IMR-90 (cell line): Measurements from ENCODE around the gene ZNF609. TPM values are rescaled to one million over a fixed set of nuclear protein-coding genes. Genes with fewer than 3 reads are reported as not detected.

Experiments used
- ATAC-seq: fragments of 200-7000 bp; cut with Tn5 transposase; 2 replicates; pipeline ENCODE4 v1.9.1; 2020; ENCODE audit warnings: low read depth, mild to moderate bottlenecking, moderate library complexity
- BruUV-seq: library from RNA; stranded (reverse); fragments of 400-500 nt; replicated peaks from 2 replicates; lab custom pipeline; 2021; lab: Mats Ljungman, UMichigan
- CTCF ChIA-PET: fragments of 300-600 bp; formaldehyde crosslinking; extraction: SDS; loops from one replicate; lab custom pipeline; 2021; ENCODE audit warnings: antibody characterized with exemption; lab: Yijun Ruan, JAX
- POLR2A ChIA-PET: fragments of 300-600 bp; sonication (Branson Sonifier 250); formaldehyde crosslinking; loops from one replicate; lab custom pipeline; 2022; ENCODE audit warnings: antibody characterized with exemption; ENCODE audit not compliant: unreplicated experiment; lab: Charles Lee
- DNase-seq: peaks from one replicate; pipeline ENCODE4 v3.0.0; 2013
- H2AFZ ChIP-seq: replicated peaks from 2 replicates; pipeline ENCODE3; 2013; ENCODE audit warnings: low read length, mild to moderate bottlenecking; ENCODE audit not compliant: poor library complexity
- H2AK5ac ChIP-seq: 2 replicates; pipeline ENCODE4 v1.6.1; 2013; ENCODE audit warnings: low read depth, low read length, inconsistent platforms
- H2AK9ac ChIP-seq: replicated peaks from 2 replicates; pipeline ENCODE3; 2013; ENCODE audit warnings: mild to moderate bottlenecking, low read depth, low read length, moderate library complexity; ENCODE audit not compliant: poor library complexity
- H2BK120ac ChIP-seq: 2 replicates; pipeline ENCODE4 v1.6.1; 2013; ENCODE audit warnings: low read depth, low read length, inconsistent platforms
- H2BK15ac ChIP-seq: 3 replicates; pipeline ENCODE4 v1.6.1; 2013; ENCODE audit warnings: low read depth, low read length, inconsistent platforms
- H2BK20ac ChIP-seq: 2 replicates; pipeline ENCODE4 v1.6.1; 2013; ENCODE audit warnings: low read depth, mild to moderate bottlenecking, inconsistent platforms, low read length, moderate library complexity
- H2BK5ac ChIP-seq: 2 replicates; pipeline ENCODE4 v1.6.1; 2013; ENCODE audit warnings: mild to moderate bottlenecking, low read depth, low read length, inconsistent platforms; ENCODE audit not compliant: poor library complexity, severe bottlenecking
- H3K14ac ChIP-seq: replicated peaks from 2 replicates; pipeline ENCODE4 v1.6.1; 2013; ENCODE audit warnings: low read depth, low read length, inconsistent platforms
- H3K18ac ChIP-seq: 2 replicates; pipeline ENCODE4 v1.6.1; 2013; ENCODE audit warnings: low read depth, low read length, control low read depth
- H3K23ac ChIP-seq: 2 replicates; pipeline ENCODE4 v1.6.1; 2013; ENCODE audit warnings: low read depth, low read length, inconsistent platforms
- H3K27ac ChIP-seq: 2 replicates; pipeline ENCODE4 v1.5.1; 2013; ENCODE audit warnings: mild to moderate bottlenecking, control low read depth, low read length; ENCODE audit not compliant: insufficient read depth
- H3K27me3 ChIP-seq: 2 replicates; pipeline ENCODE4 v1.6.1; 2013; ENCODE audit warnings: low read length; ENCODE audit not compliant: control insufficient read depth, insufficient read depth
- H3K36me3 ChIP-seq: 2 replicates; pipeline ENCODE4 v1.6.1; 2013; ENCODE audit warnings: low read length, mixed read lengths; ENCODE audit not compliant: control insufficient read depth, insufficient read depth
- H3K4ac ChIP-seq: 2 replicates; pipeline ENCODE4 v1.6.1; 2013; ENCODE audit warnings: low read depth, low read length, inconsistent platforms
- H3K4me1 ChIP-seq: 2 replicates; pipeline ENCODE4 v1.6.1; 2013; ENCODE audit warnings: low read length, mixed read lengths; ENCODE audit not compliant: control insufficient read depth, insufficient read depth
- H3K4me2 ChIP-seq: 2 replicates; pipeline ENCODE4 v1.6.1; 2013; ENCODE audit warnings: low read depth, mild to moderate bottlenecking, control low read depth, low read length, moderate library complexity
- H3K4me3 ChIP-seq: 2 replicates; pipeline ENCODE4 v1.5.1; 2013; ENCODE audit warnings: low read depth, mild to moderate bottlenecking, control low read depth, low read length, moderate library complexity; ENCODE audit not compliant: insufficient read depth
- H3K56ac ChIP-seq: 2 replicates; pipeline ENCODE4 v1.6.1; 2013; ENCODE audit warnings: low read length, inconsistent platforms; ENCODE audit not compliant: insufficient read depth; ENCODE audit errors: extremely low read depth
- H3K79me1 ChIP-seq, 2 experiments: 2 replicates each; pipeline ENCODE4 v1.6.1; 2013; ENCODE audit warnings: low read length in 2 of 2, inconsistent platforms in 1 of 2, low read depth in 1 of 2
- H3K9ac ChIP-seq: 2 replicates; pipeline ENCODE4 v1.6.1; 2013; ENCODE audit warnings: low read depth, low read length, control low read depth
- H3K9me1 ChIP-seq: 2 replicates; pipeline ENCODE4 v1.6.1; 2013; ENCODE audit warnings: low read length, inconsistent platforms; ENCODE audit not compliant: insufficient read depth
- H3K9me3 ChIP-seq: 2 replicates; pipeline ENCODE4 v1.6.1; 2013; ENCODE audit warnings: low read length; ENCODE audit not compliant: control insufficient read depth, insufficient read depth
- H4K20me1 ChIP-seq: 2 replicates; pipeline ENCODE4 v1.6.1; 2013; ENCODE audit warnings: low read length, inconsistent platforms; ENCODE audit not compliant: insufficient read depth
- H4K5ac ChIP-seq: 2 replicates; pipeline ENCODE4 v1.6.1; 2013; ENCODE audit warnings: mild to moderate bottlenecking, low read depth, low read length, control low read depth
- H4K8ac ChIP-seq, 2 experiments: 2 replicates each; pipeline ENCODE4 v1.6.1; 2013; ENCODE audit warnings: low read depth in 2 of 2, low read length in 2 of 2, control low read depth in 1 of 2, inconsistent platforms in 1 of 2
- H4K91ac ChIP-seq: 2 replicates; pipeline ENCODE4 v1.6.1; 2013; ENCODE audit warnings: low read depth, low read length, inconsistent platforms; ENCODE audit not compliant: insufficient read depth
- MAFK ChIP-seq: IDR thresholded peaks from 2 replicates; pipeline ENCODE4 v1.6.1; 2012; ENCODE audit warnings: low read depth, low read length, improper control_type of control experiment
- NFE2L2 ChIP-seq: fragments of 150-350 bp; IDR thresholded peaks from 2 replicates; pipeline ENCODE4 v1.6.1; 2016; ENCODE audit warnings: low read depth, mild to moderate bottlenecking, low read length
- RCOR1 ChIP-seq: IDR thresholded peaks from 2 replicates; pipeline ENCODE4 v1.6.1; 2012; ENCODE audit warnings: mild to moderate bottlenecking, low read length, improper control_type of control experiment; ENCODE audit not compliant: insufficient replicate concordance
- WGBS, 2 experiments: methylation state at CpG; one replicate each; pipeline versions ENCODE4 v1.1.5 to v1.1.7; 2013; ENCODE audit warnings: missing lambda C conversion rate in 2 of 2; ENCODE audit not compliant: insufficient read length in 1 of 2; ENCODE audit errors: extremely low coverage in 2 of 2; 5-methylcytosine and 5-hydroxymethylcytosine counted together
- dilution Hi-C: fragments of 300-500 bp; cut with HindIII; formaldehyde crosslinking; loops from one replicate; pipeline ENCODE4 v1.14.3; 2018; ENCODE audit warnings: low sequenced_read_pairs; ENCODE audit not compliant: unreplicated experiment
- in situ Hi-C: fragments of 300-500 bp; cut with MboI; formaldehyde crosslinking; loops from 3 replicates; pipeline ENCODE4 v1.14.3; 2019; ENCODE audit warnings: low sequenced_read_pairs, inconsistent platforms, mixed read lengths
- intact Hi-C: fragments of 100-400 bp; cut with micrococcal nuclease; formaldehyde crosslinking; loops from 2 replicates; pipeline ENCODE4 v1.10.0; 2022
- polyA plus RNA-seq, 3 experiments: library from polyadenylated mRNA; depleted of rRNA; stranded (reverse); fragments of >200 nt; gene quantifications; 2 replicates each; pipeline ENCODE4 v1.2.3, GENCODE V29; 2012; ENCODE audit warnings: low replicate concordance in 1 of 3
- total RNA-seq: library from RNA; depleted of rRNA; stranded (reverse); fragments of >200 nt; gene quantifications from 2 replicates; pipeline ENCODE4 v1.2.3, GENCODE V29; 2012

The ZNF609 gene
- total and polyA plus RNA-seq, 2 of the 4 experiments (the other 2 are of a cell fraction), result 10.4 to 12.5 TPM

GRCh38 chr15:64706011-64706911 is 245.9 kb downstream of the ZNF609 start:
- Histone ChIP-seq H2BK15ac (no peak overlapping the region), H3K9me1 (peaks cover 14% of the 10 kb centered on the region), H4K20me1 (peaks cover 14% of the 10 kb centered on the region; the same call in 1 of the 2 replicates), H3K9ac (no peak overlapping the region), H3K36me3 (no peaks in the 10 kb centered on the region), H4K8ac (no peak overlapping the region), H3K4ac (no peak overlapping the region), H3K4me1 (peaks cover 8% of the 10 kb centered on the region), H2BK5ac (no peak overlapping the region), H2AK9ac (no peak overlapping the region), H3K9me3 (no peaks in the 10 kb centered on the region), H4K5ac (no peak overlapping the region), H3K27ac (no peak overlapping the region), H2AK5ac (no peak overlapping the region), H4K91ac (no peak overlapping the region), H3K23ac (no peak overlapping the region), H3K79me1 (peaks cover 8 to 23% of the 10 kb centered on the region in 2 experiments; a peak in 3 of 4 replicates), H3K14ac (no peak overlapping the region), H2BK20ac (no peak overlapping the region), H3K4me2 (no peak overlapping the region), H3K4me3 (no peak overlapping the region), H2BK120ac (no peak overlapping the region), H2AFZ (no peak overlapping the region), H3K27me3 (no peaks in the 10 kb centered on the region), H3K18ac (no peak overlapping the region), H3K56ac (no peak overlapping the region)
- in situ Hi-C loops (no loop called here), dilution Hi-C loops (no loop called here), intact Hi-C loops (no loop called here)
- 82% methylated on average over 6 of the region's 10 CpGs; no CpG with 5 or more reads in 1 of the 2 experiments for WGBS, 2 experiments
- CTCF ChIA-PET, result interaction anchor here (0.5 kb wide), 1 partner anchor 124 kb away, joined by 3 read pairs; no protein-coding TSS in a partner anchor
- no TSS peak for BruUV-seq
- DNase-seq, result no peak
- POLR2A ChIA-PET, result no interaction called here
- no peak for TF ChIP-seq NFE2L2
- no peak for TF ChIP-seq MAFK
- TF ChIP-seq RCOR1, result no peak
- no peak for ATAC-seq
